H1 (cell line): Measurements from ENCODE around the gene PARD6B. TPM values are rescaled to one million over a fixed set of nuclear protein-coding genes. Genes with fewer than 3 reads are reported as not detected.

Source experiments
- CTCF ChIA-PET: fragments of 300-600 bp; sonication (Branson Sonifier 250); formaldehyde crosslinking; loops from one replicate; lab custom pipeline; 2021; ENCODE audit not compliant: partially characterized antibody; lab: Charles Lee
- POLR2A ChIA-PET: fragments of 300-600 bp; sonication (Branson Sonifier 250); formaldehyde crosslinking; loops from one replicate; lab custom pipeline; 2021; ENCODE audit warnings: inconsistent platforms; ENCODE audit not compliant: partially characterized antibody; lab: Charles Lee
- DNase-seq, 2 experiments: peaks; one replicate each; pipeline versions ENCODE4 v3.0.0 to v3.0.0-alpha.2; 2010 to 2022; ENCODE audit warnings: low spot score in 2 of 2, low read depth in 1 of 2, mixed read lengths in 1 of 2
- FAIRE-seq: peaks from 2 replicates; lab custom pipeline; 2011; peaks lifted over from hg19 to GRCh38; lab: Jason Lieb, UNC
- H2AFZ ChIP-seq: 2 replicates; pipeline ENCODE4 v1.8.1; 2012; ENCODE audit warnings: low read length, inconsistent platforms
- H2AK5ac ChIP-seq: 2 replicates; pipeline ENCODE4 v1.6.1; 2013; ENCODE audit warnings: low read depth, low read length
- H2BK120ac ChIP-seq: replicated peaks from 2 replicates; pipeline ENCODE3; 2013; ENCODE audit warnings: low read depth, low read length, inconsistent platforms
- H2BK12ac ChIP-seq: 2 replicates; pipeline ENCODE4 v1.6.1; 2013; ENCODE audit warnings: low read depth, low read length
- H2BK15ac ChIP-seq: 2 replicates; pipeline ENCODE4 v1.6.1; 2013; ENCODE audit warnings: low read length
- H2BK20ac ChIP-seq: 2 replicates; pipeline ENCODE4 v1.6.1; 2013; ENCODE audit warnings: low read length
- H2BK5ac ChIP-seq: 2 replicates; pipeline ENCODE4 v1.6.1; 2013; ENCODE audit warnings: low read depth, low read length
- H3K14ac ChIP-seq: 2 replicates; pipeline ENCODE4 v1.6.1; 2013; ENCODE audit warnings: inconsistent platforms; ENCODE audit not compliant: insufficient read length
- H3K18ac ChIP-seq: 2 replicates; pipeline ENCODE4 v1.6.1; 2013; ENCODE audit warnings: low read length; ENCODE audit errors: extremely low read depth
- H3K23ac ChIP-seq: 2 replicates; pipeline ENCODE4 v1.6.1; 2013; ENCODE audit warnings: inconsistent platforms; ENCODE audit not compliant: insufficient read length
- H3K23me2 ChIP-seq: 2 replicates; pipeline ENCODE4 v1.6.1; 2013; ENCODE audit warnings: low read depth, low read length
- H3K27ac ChIP-seq: 2 replicates; pipeline ENCODE4 v1.6.1; 2011; ENCODE audit warnings: low read depth, low read length, inconsistent platforms
- H3K27me3 ChIP-seq, 4 experiments: replicated peaks in 1 of 4; 1 replicate in 1 of 4; 2 replicates in 3 of 4; pipeline versions ENCODE4 v1.6.1 to v1.8.1; 2011 to 2013; ENCODE audit warnings: low read length in 3 of 4, mild to moderate bottlenecking in 3 of 4, inconsistent platforms in 2 of 4, mixed read lengths in 2 of 4, moderate library complexity in 1 of 4; ENCODE audit not compliant: control insufficient read depth in 3 of 4, insufficient read depth in 3 of 4; ENCODE audit errors: extremely low read depth in 1 of 4
- H3K36me3 ChIP-seq, 4 experiments: 2 replicates each; pipeline versions ENCODE4 v1.6.1 to v1.8.1; 2011 to 2013; ENCODE audit warnings: mild to moderate bottlenecking in 4 of 4, low read length in 3 of 4, moderate library complexity in 2 of 4, control low read depth in 1 of 4, inconsistent platforms in 1 of 4; ENCODE audit not compliant: insufficient read depth in 4 of 4, control insufficient read depth in 2 of 4
- H3K4ac ChIP-seq: replicated peaks from 2 replicates; pipeline ENCODE3; 2013; ENCODE audit warnings: low read length, low read depth, mixed read lengths, inconsistent platforms; ENCODE audit not compliant: insufficient read length
- H3K4me1 ChIP-seq, 4 experiments: replicated peaks in 1 of 4; 1 replicate in 1 of 4; 2 replicates in 3 of 4; pipeline versions ENCODE4 v1.6.1 to v1.8.1; 2011 to 2013; ENCODE audit warnings: low read length in 3 of 4, inconsistent platforms in 2 of 4, mixed read lengths in 1 of 4; ENCODE audit not compliant: insufficient read depth in 4 of 4, control insufficient read depth in 3 of 4
- H3K4me2 ChIP-seq, 2 experiments: 2 replicates each; pipeline versions ENCODE4 v1.6.1 to v1.8.1; 2011 to 2013; ENCODE audit warnings: low read depth in 2 of 2, low read length in 2 of 2, control low read depth in 1 of 2, inconsistent platforms in 1 of 2, mild to moderate bottlenecking in 1 of 2; ENCODE audit not compliant: insufficient read depth in 1 of 2
- H3K4me3 ChIP-seq, 4 experiments: fragments of 200-600, 300-600 bp in 1 of 4; sonication (generic), shearing (Covaris generic), sonication (Bioruptor Twin) in 1 of 4; 2 replicates each; pipeline versions ENCODE4 v1.5.1 to v1.8.1; 2011 to 2016; ENCODE audit warnings: low read length in 4 of 4, low read depth in 3 of 4, control low read depth in 2 of 4, inconsistent platforms in 2 of 4, mild to moderate bottlenecking in 2 of 4, mixed read lengths in 1 of 4, moderate library complexity in 1 of 4; ENCODE audit not compliant: insufficient read depth in 2 of 4; ENCODE audit errors: extremely low read depth in 1 of 4
- H3K56ac ChIP-seq: replicated peaks from 2 replicates; pipeline ENCODE3; 2013; ENCODE audit warnings: low read depth, mild to moderate bottlenecking, mixed read lengths, low read length, inconsistent platforms; ENCODE audit not compliant: insufficient read length
- H3K79me1 ChIP-seq: 2 replicates; pipeline ENCODE4 v1.6.1; 2013; ENCODE audit warnings: low read depth, low read length, control low read depth
- H3K79me2 ChIP-seq, 2 experiments: 2 replicates each; pipeline versions ENCODE4 v1.6.1 to v1.8.1; 2012 to 2013; ENCODE audit warnings: low read length in 2 of 2, mild to moderate bottlenecking in 2 of 2, inconsistent platforms in 1 of 2; ENCODE audit not compliant: insufficient read depth in 2 of 2, control insufficient read depth in 1 of 2
- H3K9ac ChIP-seq, 4 experiments: replicated peaks in 1 of 4; 1 replicate in 1 of 4; 2 replicates in 3 of 4; pipeline versions ENCODE4 v1.6.1 to v1.8.1; 2011 to 2013; ENCODE audit warnings: low read depth in 3 of 4, low read length in 3 of 4, control low read depth in 2 of 4, mild to moderate bottlenecking in 2 of 4, moderate library complexity in 2 of 4, inconsistent platforms in 1 of 4; ENCODE audit errors: extremely low read depth in 1 of 4
- H3K9me3 ChIP-seq, 2 experiments: 2 replicates each; pipeline versions ENCODE4 v1.6.1 to v1.8.1; 2012 to 2013; ENCODE audit warnings: mild to moderate bottlenecking in 2 of 2, moderate library complexity in 2 of 2, control low read depth in 1 of 2, inconsistent platforms in 1 of 2, low read depth in 1 of 2, low read length in 1 of 2, mixed read lengths in 1 of 2; ENCODE audit not compliant: insufficient read depth in 2 of 2
- H4K20me1 ChIP-seq, 2 experiments: replicated peaks in 1 of 2; 2 replicates each; pipeline versions ENCODE3 to v1.8.1; 2011 to 2013; ENCODE audit warnings: inconsistent platforms in 2 of 2, low read length in 2 of 2, mild to moderate bottlenecking in 1 of 2; ENCODE audit not compliant: insufficient read depth in 2 of 2, control insufficient read depth in 1 of 2
- H4K5ac ChIP-seq: 2 replicates; pipeline ENCODE4 v1.6.1; 2013; ENCODE audit warnings: low read length, low read depth, mixed read lengths, inconsistent platforms; ENCODE audit not compliant: insufficient read length
- H4K8ac ChIP-seq: 2 replicates; pipeline ENCODE4 v1.8.0; 2013; ENCODE audit warnings: mild to moderate bottlenecking, moderate library complexity, low read length, inconsistent platforms; ENCODE audit not compliant: insufficient read depth; ENCODE audit errors: extremely low read depth
- H4K91ac ChIP-seq: replicated peaks from 2 replicates; pipeline ENCODE3; 2013; ENCODE audit warnings: low read length, mixed read lengths, inconsistent platforms; ENCODE audit not compliant: insufficient read length
- BACH1 ChIP-seq: IDR thresholded peaks from 2 replicates; pipeline ENCODE4 v1.6.1; 2012; ENCODE audit warnings: low read length, improper control_type of control experiment
- CBX5 ChIP-seq: fragments of 300-800, 300-1000 bp; sonication (generic); IDR thresholded peaks from 2 replicates; pipeline ENCODE4 v1.7.1; 2016; ENCODE audit warnings: antibody characterized with exemption, low read length, low read depth
- CTCF ChIP-seq, 3 experiments: IDR thresholded peaks; 1 replicate in 2 of 3; 2 replicates in 1 of 3; pipeline versions ENCODE4 v1.5.1 to v1.6.1; 2011; ENCODE audit warnings: low read length in 3 of 3, mild to moderate bottlenecking in 3 of 3, inconsistent platforms in 2 of 3, low read depth in 1 of 3, moderate library complexity in 1 of 3; ENCODE audit not compliant: insufficient read depth in 1 of 3; ENCODE audit errors: control extremely low read depth in 1 of 3
- EGR1 ChIP-seq: IDR thresholded peaks from 2 replicates; pipeline ENCODE4 v1.6.1; 2011; ENCODE audit warnings: low read depth, low read length, borderline replicate concordance
- HDAC2 ChIP-seq, 2 experiments: fragments of 300-600 bp in 1 of 2; sonication (generic) in 1 of 2; IDR thresholded peaks; 2 replicates each; pipeline ENCODE4 v1.6.1; 2011 to 2012; ENCODE audit warnings: low read depth in 2 of 2, low read length in 2 of 2, mild to moderate bottlenecking in 2 of 2, moderate library complexity in 2 of 2, borderline replicate concordance in 1 of 2, inconsistent platforms in 1 of 2
- KDM1A ChIP-seq: fragments of 200-600, 300-600 bp; sonication (generic); IDR thresholded peaks from 2 replicates; pipeline ENCODE4 v1.7.1; 2016; ENCODE audit warnings: mild to moderate bottlenecking, low read length, borderline replicate concordance
- KDM4A ChIP-seq: IDR thresholded peaks from one replicate; pipeline ENCODE4 v1.7.1; 2012; ENCODE audit warnings: low read depth, mild to moderate bottlenecking, moderate library complexity, low read length, inconsistent platforms; ENCODE audit not compliant: severe bottlenecking
- RAD21 ChIP-seq, 2 experiments: IDR thresholded peaks in 1 of 2; conservative IDR thresholded peaks in 1 of 2; 2 replicates each; pipeline ENCODE4 v1.6.1; 2011; ENCODE audit warnings: low read depth in 2 of 2, low read length in 2 of 2, improper control_type of control experiment in 1 of 2, inconsistent platforms in 1 of 2, mild to moderate bottlenecking in 1 of 2, moderate library complexity in 1 of 2
- SIRT6 ChIP-seq: IDR thresholded peaks from one replicate; pipeline ENCODE4 v1.7.1; 2012; ENCODE audit warnings: low read length, inconsistent platforms
- SP2 ChIP-seq: IDR thresholded peaks from 2 replicates; pipeline ENCODE4 v1.6.1; 2012; ENCODE audit warnings: mild to moderate bottlenecking, low read length, inconsistent platforms
- ZNF274 ChIP-seq: IDR thresholded peaks from 2 replicates; pipeline ENCODE4 v1.7.0; 2012; ENCODE audit warnings: low read length, borderline replicate concordance; ENCODE audit errors: extremely low read depth
- WGBS, 2 experiments: shearing (Covaris generic) in 1 of 2; methylation state at CpG; one replicate each; pipeline versions ENCODE4 v1.1.6 to v1.1.7; 2013 to 2015; ENCODE audit warnings: low lambda C conversion rate in 2 of 2, mixed read lengths in 2 of 2, inconsistent platforms in 1 of 2, low coverage in 1 of 2, missing lambda C conversion rate in 1 of 2; ENCODE audit not compliant: insufficient replicate concordance in 2 of 2, insufficient coverage in 1 of 2, insufficient read length in 1 of 2; ENCODE audit errors: extremely low coverage in 1 of 2, missing lambda C conversion rate in 1 of 2; 5-methylcytosine and 5-hydroxymethylcytosine counted together
- polyA plus RNA-seq, 7 experiments: library from polyadenylated mRNA; depleted of rRNA in 3 of 7; stranded (reverse) in 5 of 7; unstranded in 2 of 7; fragments of >200 nt in 5 of 7; fragments of 200-250 nt in 2 of 7; gene quantifications; 1 replicate in 5 of 7; 2 replicates in 1 of 7; 4 replicates in 1 of 7; pipeline versions ENCODE4 v1.2.1 to v1.2.3, GENCODE V29; 2011 to 2013; ENCODE audit warnings: missing spikeins in 2 of 7, mixed read lengths in 2 of 7
- total RNA-seq: library from RNA; stranded (reverse); fragmentation: NEBNext Ultra II Directional; extraction: Animal tissue kit (Norgen Biotek cat#: 25700); gene quantifications from 2 replicates; pipeline ENCODE4 v1.2.1, GENCODE V29; 2021

Gene PARD6B
- total and polyA plus RNA-seq, 2 of the 8 experiments (the other 6 are each of a cell fraction or from before 2014, with no cell fraction given): 5.2 to 34.1 TPM

- no peak for DNase-seq
- CTCF ChIA-PET: interaction anchor here (0.6 to 3.0 kb wide), 11 partner anchors 9 to 378 kb away, joined by 3 to 10 read pairs (median 4); no protein-coding TSS in a partner anchor
- H3K23me2 ChIP-seq: 0 out of 2 replicates have a peak, but pooled peaks cover 2% of the 10 kb centered on the region
- TF ChIP-seq KDM1A (no peak), HDAC2 (IDR thresholded peaks at IDR 0.05; ENCODE audit: borderline replicate concordance in 1 of 2, low read depth in 2 of 2, low read length in 2 of 2) (no peak), KDM4A (no peak), CBX5 (no peak), ZNF274 (no peak), SP2 (no peak), CTCF (IDR thresholded peaks at IDR 0.05; ENCODE audit: control extremely low read depth in 1 of 3, insufficient read depth in 1 of 3, low read depth in 1 of 3, low read length in 3 of 3) (no peak), RAD21 (IDR thresholded peaks at IDR 0.05 in 1 of 2, conservative IDR thresholded peaks at IDR 0.05 in 1 of 2; ENCODE audit: low read depth in 2 of 2, low read length in 2 of 2) (no peak), EGR1 (no peak), SIRT6 (no peak), BACH1 (no peak)
Observed at GRCh38 chr20:50754420-50754819, 23.0 kb downstream of the PARD6B start.

More at GRCh38 chr20:50754420-50754819, 23.0 kb downstream of the PARD6B start:
- no peak overlapping the region for H2BK20ac ChIP-seq
- H2BK5ac ChIP-seq: no peak overlapping the region
- peaks cover 0 to 3% of the 10 kb centered on the region in 2 experiments for H4K20me1 ChIP-seq
- no peak overlapping the region for H3K4me2 ChIP-seq
- no peak overlapping the region for H3K14ac ChIP-seq
- no peak overlapping the region for H3K27ac ChIP-seq
- no peak overlapping the region for H3K4me3 ChIP-seq
- no peak overlapping the region for H2AK5ac ChIP-seq
- no peak overlapping the region for H4K91ac ChIP-seq
- no peak overlapping the region for H3K23ac ChIP-seq
- WGBS, 2 experiments: 96% methylated on average over 4 of the region's 4 CpGs; no CpG with 5 or more reads in 1 of the 2 experiments
- H2AFZ ChIP-seq: no peak overlapping the region
- no peak overlapping the region for H2BK15ac ChIP-seq
- H3K18ac ChIP-seq: no peak overlapping the region
- H3K4me1 ChIP-seq: no peaks in the 10 kb centered on the region
- H4K8ac ChIP-seq: no peak overlapping the region
- H3K27me3 ChIP-seq: no peaks in the 10 kb centered on the region
- no peaks in the 10 kb centered on the region for H3K9me3 ChIP-seq
- H3K79me1 ChIP-seq: no peaks in the 10 kb centered on the region
- H3K9ac ChIP-seq: no peak overlapping the region
- FAIRE-seq: no peak
- H2BK12ac ChIP-seq: no peak overlapping the region
- no peaks in the 10 kb centered on the region for H3K79me2 ChIP-seq
- H3K56ac ChIP-seq: no peak overlapping the region
- H3K36me3 ChIP-seq: peaks cover 0 to 18% (median 10%) of the 10 kb centered on the region in 4 experiments; a peak in 6 of 8 replicates
- H4K5ac ChIP-seq: no peak overlapping the region
- POLR2A ChIA-PET: interaction anchor here (2.2 to 2.8 kb wide), 2 partner anchors 10 to 29 kb away, joined by 5 to 12 read pairs; no protein-coding TSS in a partner anchor
- no peak overlapping the region for H3K4ac ChIP-seq
- no peak overlapping the region for H2BK120ac ChIP-seq
